ENCODE data around the gene ABCA2.

ABCA2 gene

DNA sequence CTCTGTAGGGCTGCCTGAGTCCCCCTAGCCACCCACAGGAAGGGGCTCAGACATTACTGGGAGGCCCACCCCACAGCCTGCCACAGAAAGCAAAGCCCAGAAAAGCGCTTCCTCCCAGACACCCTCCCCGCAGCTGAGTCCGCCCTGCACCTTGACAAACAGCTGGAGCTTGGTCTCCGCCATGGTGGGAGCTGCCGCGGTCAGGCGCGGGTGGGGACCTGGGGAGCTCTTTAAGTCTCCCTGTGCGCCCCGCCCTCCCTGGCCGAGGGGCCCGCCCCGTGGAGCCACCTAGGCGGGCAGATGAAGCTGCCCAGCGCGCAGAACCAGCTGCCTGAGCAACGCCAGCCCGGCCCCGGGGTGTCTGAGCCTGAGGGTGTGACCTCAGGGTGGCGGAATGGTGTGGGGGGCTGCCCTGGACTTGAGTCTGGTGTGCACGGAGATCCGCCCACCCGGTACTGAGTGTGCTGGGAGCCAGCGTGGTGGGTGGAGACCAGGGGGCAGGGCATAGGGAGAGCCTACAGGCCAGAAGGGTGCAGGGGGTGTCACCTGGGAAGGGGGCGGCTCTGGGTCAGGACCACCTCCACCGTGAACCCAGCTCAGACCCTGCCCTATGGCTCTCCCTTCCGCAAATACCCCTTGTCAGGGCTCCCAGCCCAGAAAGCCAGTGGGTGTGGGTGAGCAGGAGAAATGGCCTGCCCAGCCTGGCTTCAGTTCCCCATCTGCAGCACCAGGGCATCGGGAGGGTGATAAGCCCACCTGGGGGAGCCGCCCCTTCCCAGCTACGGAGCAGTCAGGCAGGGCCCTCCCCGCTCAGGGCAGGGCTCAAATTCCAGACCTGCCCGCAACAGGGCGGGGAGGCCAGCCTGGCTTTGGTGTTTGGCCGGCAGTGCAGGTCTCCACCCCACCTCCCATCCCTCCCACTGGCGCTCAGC is 31.4 kb downstream of the ABCA2 start, which contains the start of gene CLIC3:
CLIC3 (minus strand) TSS at position 208 of the 932 bp plus-strand sequence; CDS start at position 183, 25 bp downstream.
- no peak for DNase-seq

DNA sequence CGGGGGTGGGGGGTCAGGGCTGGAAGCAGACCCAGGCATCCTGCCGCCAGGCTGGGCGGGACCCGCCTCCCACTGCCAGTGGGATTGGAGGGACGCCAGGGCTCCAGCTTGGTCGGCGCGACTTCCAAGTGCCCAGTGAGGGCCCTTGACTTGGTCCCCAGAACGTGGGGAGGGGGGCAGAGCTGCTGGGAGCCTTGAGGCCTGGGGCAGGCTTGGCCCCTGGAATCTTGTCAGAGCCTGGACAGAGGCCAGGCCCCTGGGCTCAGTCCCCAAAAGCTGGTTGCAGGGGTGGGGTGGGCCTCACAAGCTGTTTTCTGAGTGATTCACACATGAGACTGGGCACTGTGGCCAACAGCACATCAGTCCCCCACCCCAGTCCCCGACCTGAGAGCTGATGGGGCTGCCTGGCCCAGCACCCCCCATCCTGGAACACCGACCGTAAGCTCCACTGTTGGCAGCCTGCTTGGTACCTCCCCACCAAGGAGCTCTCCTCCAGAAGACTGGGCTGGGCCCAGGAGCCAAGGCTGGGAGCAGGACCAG is 32.2 kb downstream of the ABCA2 start:
- no peak for DNase-seq

DNA sequence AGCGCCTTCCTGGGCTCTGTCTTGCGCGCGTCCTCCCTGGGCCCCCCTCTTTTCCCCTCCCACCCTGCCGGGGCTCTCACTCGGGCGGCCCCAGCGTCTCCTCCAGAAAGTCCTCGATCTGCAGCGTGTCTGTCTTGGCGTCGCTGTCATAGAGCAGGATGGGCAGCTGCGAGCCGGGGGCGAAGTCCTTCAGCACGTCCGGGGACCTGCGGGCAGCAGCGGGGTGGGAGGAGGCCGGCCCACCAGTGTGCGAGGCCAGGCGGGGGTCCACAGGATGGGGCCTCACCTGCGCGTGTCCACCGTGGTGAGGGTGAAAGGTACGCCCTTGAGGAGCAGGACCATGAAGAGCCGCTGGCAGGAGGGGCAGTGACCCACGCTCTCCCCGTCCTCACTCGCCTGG is 32.7 kb downstream of the ABCA2 start:
- no peak for DNase-seq

- DNase-seq = no peak
These were observed 33.2 kb downstream of the ABCA2 start for GRCh38 chr9:136994888-136995230.

- no peak for DNase-seq
These were observed 33.7 kb downstream of the ABCA2 start for GRCh38 chr9:136994180-136994887.

- DNase-seq = no peak
These were observed 35.1 kb downstream of the ABCA2 start for GRCh38 chr9:136992819-136993369.

DNA sequence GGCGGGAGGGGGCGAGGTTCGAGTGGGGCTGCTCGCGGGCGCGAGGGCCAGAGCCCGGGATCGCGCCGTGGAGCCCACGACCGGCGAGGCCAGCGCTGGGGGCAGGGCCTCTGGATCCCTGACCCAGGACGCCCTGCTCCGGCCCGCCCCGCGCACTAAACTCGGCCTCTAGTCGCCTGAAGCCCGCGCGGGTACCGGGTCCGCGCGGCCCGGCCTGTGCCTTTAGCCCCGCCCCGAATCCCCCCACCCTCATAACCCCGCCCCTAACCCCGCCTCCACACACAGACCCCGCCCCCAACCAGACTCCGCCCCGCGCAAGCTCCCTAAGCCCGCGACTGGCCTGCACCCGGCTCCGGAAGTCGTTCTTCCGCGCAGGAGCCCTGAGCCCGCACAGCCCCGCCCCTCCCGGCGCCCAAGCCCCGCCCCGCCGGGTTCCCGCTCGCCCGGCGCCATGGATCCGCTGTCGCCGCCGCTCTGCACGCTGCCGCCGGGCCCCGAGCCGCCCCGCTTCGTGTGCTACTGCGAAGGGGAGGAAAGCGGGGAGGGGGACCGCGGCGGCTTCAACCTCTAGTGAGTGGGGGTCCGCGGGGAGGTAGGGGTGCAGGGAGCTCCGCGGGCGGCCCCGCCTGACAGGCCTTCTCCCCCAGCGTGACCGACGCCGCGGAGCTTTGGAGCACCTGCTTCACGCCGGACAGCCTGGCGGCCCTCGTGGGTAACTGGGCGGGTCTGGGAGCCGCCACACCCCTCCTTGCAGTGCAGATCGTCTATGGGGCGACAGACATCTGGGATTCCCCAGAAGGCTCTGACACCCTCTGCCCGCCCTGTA is 35.8 kb downstream of the ABCA2 start, which contains the start of gene PAXX:
PAXX (plus strand) TSS at position 430 of the 826 bp plus-strand sequence; CDS start at position 452, 22 bp downstream.
- DNase-seq = peak; percentile 87

DNA sequence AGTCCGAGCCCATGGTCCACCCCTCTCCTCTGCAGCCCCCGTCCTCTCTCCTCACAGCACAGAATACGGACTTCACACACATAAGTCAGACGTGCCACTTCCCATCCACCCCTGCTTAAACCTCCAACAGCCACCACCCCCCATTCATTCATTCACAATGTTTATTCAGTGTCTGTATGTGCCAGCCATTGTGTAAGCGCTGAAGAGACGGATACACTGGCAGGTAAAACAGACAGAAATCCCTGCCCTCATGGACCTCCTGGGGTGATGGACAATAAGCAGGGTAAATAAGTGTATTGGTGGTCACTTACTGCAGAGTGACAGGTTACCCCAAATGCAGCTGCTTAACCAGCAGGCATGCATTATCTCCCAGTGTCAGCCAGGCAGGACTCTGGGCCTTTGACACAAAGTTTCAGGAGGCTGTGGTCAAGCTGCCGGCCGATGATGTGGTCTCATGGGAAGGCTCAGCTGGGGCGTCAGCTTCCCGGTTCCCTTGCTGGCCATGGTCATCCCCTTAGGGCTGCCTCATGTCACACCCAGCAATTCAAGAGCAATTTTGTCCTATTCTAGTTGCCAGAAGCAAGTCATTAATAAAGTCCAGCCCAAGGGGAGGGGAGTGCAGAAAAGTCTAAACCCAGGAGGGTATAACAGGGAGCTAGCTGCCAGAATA is 37.7 kb downstream of the ABCA2 start:
- no peak for DNase-seq

DNA sequence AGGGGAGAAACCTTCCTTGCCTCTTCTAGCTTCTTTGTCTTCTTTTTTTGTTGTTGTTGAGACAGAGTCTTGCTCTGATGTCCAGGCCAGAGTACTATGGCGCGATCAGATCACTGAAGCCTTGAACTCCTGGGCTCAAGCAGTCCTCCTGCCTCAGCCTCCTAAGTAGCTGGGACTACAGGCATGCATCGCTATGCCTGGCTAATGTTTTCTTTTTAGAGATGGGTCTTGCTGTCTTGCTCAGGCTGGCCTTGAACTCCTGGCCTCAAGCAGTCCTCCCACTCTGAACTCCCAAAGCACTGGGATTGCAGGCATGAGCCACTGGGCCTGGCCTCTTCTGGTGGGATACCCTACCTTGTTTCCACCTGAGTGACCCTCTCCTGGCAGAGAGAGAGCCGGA is 39.2 kb downstream of the ABCA2 start:
- no peak for DNase-seq

DNA sequence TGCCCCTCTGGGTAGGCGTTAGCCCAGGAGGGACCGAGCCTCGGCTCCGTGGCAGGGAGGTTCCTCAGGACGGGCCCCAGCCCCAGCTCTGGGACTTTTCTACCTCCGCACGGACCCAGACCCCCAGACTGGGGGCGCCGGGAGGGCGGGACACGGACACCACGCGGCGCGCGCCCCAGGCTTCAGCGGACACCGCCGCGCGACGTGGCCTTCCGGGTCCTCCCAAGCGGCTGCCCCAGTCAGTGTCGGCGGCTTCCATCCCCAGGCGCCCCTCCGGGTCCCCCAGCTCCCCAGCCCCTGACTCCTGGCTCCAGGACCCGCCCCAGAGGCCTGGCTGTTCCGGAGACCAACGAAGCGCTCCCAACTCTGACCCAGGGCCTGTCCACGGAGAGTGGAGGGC is 42.2 kb downstream of the ABCA2 start:
- DNase-seq = no peak

- DNase-seq = no peak
These were observed 42.9 kb downstream of the ABCA2 start for GRCh38 chr9:136985027-136985602.

- DNase-seq = no peak
These were observed 43.5 kb downstream of the ABCA2 start for GRCh38 chr9:136984464-136985026.

DNA sequence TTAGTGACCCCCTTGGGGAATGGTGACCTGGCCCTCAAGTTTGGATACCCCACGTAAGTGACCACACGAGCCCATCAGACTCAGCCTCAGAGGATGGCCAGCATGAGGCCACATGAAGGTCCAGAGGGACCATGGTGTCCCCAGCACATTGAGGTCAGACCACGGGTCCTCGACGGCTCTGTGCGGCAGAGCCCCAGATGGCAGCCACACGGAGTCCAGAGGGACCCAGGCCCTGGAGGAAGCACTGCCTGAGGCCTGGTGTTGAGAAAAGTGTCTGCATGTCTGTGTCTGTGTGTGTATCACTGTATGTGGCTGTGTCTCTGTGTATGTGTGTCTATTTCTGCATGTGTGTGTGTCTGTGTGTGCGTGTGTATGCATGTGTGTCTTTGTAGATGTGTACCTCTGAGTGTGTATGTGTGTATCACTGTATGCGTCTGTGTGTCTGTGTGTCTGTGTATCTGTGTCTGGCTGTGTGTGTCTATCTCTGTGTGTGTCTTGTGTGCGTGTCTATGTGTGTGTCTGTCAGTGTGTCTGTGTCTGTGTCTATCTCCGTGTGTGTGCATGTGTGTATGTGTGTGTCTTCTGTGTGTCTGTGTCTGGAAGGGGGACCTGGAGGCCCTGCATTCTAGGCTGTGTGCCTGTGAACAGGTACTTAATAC is 44.3 kb downstream of the ABCA2 start:
- no peak for DNase-seq

GRCh38 chr9:136983167-136983566 is 44.9 kb downstream of the ABCA2 start:
- DNase-seq = no peak

- DNase-seq = no peak
These were observed 45.6 kb downstream of the ABCA2 start, which contains the start of gene LCNL1 for GRCh38 chr9:136982232-136983051. Gene LCNL1 (plus strand): TSS chr9:136982993. CDS start chr9:136983587, 594 bp downstream.

- DNase-seq = no peak
These were observed 46.3 kb downstream of the ABCA2 start for GRCh38 chr9:136981588-136982231.

GRCh38 chr9:136980669-136981478 is 47.2 kb downstream of the ABCA2 start:
- DNase-seq = no peak

Data from T1000 (cell line).